EL (cell line): ENCODE results near the gene APOC3.

ENCODE experiments used
- DNase-seq: peaks from one replicate; pipeline ENCODE4 v3.0.0-alpha.2; 2016

The APOC3 gene

DNA sequence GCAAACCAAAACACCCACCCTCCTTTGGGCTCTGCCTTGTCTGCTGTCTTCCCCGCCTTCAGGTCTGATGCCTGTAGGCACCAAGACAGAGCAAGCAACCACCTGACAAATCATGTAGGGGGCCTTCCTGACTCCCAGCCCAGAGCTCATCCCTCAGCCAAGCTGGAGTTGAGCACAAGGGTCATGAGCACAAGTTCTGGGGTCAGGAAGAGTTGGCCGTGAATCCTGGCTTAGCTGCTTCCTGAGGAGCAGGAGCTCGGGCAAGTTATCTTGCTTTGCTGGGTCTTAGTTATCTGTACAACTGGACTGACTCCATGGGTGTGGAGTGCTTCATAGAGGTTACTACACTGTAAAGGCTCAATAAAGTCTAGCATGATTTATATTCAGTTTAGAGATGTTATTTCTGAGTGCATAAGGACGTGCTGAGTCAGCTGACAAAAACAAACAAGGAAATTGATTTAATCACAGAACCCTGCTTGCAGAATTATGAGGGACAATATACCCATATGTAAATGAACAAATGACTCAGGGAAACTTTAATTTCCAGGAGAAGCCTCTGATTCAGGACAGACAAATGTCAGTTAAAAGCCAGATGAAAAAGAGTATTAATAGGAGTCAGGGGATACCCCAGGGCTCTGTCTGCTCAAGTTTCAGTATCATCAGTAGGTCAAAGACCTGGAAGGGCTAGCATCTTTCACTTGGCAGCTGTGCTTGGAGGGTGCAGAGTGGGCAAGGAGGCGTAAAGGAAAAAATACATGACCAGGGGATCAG is 22.7 kb downstream of the APOC3 start:
- DNase-seq = peak; percentile 71

DNA sequence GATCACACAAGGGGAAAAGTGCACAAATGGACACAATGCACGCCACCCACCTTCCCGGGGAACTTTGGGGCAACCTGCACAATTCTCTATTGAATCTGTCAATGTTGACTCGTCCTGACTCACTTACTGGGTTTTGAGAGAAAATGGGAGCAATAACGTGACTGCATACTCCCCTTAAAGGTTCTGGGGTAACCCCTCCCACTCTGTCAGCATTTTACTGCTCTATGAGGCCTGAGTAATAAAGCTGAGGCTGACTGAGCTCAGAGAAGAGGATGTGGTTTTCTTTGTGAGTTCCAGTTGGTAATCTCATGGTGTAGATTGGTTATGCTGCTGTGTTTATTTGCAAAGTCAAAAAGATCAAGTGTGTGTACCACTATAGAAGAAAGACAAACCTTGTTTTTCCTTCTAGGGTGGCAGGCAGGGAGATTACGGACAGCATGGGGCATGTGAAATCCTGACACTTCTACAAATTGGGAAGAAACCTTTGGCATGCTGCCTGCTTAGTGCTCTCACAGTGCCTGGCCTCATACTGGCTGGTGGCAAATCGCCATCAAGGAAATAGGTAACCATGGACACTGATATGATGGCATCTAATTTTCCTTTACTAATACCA is 23.9 kb downstream of the APOC3 start:
- DNase-seq = peak; percentile 94

DNA sequence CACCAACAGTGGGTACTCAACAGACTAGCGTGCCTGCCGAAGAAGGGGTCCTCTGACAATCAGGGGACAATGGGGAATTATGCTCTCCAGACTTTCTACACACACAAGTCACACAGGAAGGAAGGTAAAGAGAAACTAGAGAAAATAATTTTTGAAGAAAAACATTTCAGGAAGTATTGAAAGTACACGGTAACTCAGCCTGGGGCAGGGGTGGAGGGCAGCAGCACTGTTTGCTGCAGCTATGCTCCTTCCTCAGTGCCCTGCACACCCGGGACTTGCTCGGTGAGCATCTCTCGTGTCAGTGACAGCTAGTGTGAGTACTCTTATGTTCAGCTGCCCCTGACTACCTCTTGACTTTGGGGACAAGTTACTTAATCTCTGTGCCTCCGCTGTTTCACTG is 25.7 kb downstream of the APOC3 start:
- DNase-seq = no peak

DNA sequence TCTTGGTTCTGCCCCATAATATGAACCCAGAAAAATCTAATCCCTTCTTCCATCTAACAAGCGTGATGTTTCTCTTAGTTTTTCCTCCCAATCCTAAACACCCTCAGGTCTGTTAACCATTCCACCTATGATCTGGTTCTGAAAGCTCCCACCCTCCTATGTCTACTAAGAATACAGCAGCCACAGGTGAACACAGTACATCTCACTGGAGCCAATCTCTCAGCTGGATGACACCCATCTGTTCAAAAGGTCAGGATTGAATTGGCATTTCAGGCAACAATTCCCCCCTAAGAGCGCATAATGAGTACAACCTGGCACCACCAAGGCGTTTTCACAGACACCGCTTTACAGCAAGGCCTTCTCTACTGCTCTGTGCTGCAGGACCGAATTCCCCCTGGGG is 26.7 kb downstream of the APOC3 start:
- no peak for DNase-seq

DNA sequence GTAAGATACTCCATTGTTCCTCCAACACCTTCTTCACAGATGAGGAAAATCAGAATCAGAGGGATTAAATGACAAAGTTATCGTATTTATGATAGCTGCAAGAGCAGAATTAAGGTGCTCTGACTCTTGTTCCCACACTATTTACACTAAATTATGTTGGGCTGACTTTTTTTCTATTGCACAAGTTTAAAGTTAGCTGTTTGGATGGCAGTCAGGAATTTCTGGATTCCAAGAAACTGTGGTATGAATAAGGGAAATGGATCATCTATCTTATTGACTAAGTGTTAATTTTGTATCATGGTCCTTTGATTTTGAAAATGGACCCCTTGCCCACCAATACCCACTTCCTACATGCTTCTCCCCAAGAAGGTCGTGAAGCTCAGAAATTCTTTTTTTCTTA is 27.6 kb downstream of the APOC3 start:
- no peak for DNase-seq

DNA sequence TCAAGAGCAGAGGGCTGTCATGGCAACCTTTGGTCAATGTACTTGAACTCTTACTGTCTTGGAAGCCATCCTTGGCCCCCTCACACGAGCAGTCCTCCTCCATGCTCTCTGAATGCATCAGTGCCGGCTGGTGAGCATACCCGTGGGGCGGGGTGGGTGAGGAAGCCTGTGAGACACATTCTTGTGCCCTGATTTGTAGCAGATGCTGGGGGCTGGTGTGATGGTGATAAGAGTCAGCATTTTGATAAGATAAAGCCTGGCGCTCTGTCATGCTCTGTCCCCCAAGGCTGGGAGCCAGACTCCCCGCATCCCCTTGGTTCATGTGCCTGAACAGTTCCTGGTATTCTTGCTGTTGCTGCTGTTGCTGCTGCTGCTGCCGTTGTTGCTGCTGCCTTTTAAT is 28.2 kb downstream of the APOC3 start:
- no peak for DNase-seq

DNA sequence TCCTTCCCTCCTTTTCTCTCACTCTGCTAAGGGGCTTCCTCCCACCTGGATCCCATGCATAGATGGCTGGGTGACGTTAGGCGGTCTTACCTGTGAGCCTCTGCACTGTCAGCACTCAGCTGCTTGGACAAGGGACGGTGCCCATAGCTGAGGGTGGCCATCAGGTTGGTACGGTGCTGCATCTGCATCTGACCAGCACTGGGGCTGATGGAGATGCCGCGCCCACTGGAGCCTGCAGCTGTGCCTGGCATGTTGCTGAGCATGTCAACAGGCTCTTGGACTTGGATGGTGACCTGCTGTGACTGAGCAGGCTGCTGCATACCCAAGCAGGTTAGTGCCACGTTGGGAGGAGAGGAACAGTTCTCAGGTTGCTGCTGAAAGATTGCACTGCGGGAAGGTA is 29.5 kb downstream of the APOC3 start:
- DNase-seq = no peak

DNA sequence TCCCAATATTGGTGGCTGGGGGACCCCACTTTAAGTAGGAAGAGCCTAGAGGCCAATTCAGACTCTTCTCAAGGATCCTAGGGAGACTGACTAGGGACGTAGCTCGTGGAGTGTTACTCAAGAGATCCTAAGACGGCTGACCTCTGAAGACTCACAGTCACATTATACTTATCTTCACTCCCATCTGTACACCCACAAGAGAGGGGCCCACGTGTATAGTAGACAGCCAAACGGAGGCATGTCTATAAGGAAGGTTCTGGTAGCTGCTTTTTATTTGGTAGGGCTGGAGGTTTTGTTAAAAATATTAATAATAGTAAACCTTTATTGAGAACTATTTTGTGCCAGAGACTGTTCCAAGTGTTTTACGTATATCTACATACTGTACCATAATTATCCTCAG is 30.6 kb downstream of the APOC3 start:
- no peak for DNase-seq

DNA sequence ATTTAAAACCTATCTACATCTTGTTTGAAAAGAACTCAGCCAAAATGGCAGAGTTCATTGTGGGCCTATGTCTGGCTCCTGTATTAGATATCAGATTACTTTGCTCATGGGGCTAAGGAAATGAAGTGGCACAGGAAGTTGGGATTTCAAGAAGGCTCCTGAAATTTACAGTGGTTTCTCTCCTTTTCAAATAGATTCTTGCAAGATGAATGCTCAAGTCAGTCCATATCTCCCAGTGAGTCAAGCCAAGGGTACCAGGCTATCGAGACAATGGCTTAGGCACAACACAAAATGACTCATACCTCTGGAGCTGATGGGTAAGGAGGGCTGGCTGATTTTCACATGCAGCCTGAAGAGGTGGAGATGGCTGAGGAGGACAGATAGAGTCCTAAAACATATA is 31.8 kb downstream of the APOC3 start:
- DNase-seq = peak; percentile 74

DNA sequence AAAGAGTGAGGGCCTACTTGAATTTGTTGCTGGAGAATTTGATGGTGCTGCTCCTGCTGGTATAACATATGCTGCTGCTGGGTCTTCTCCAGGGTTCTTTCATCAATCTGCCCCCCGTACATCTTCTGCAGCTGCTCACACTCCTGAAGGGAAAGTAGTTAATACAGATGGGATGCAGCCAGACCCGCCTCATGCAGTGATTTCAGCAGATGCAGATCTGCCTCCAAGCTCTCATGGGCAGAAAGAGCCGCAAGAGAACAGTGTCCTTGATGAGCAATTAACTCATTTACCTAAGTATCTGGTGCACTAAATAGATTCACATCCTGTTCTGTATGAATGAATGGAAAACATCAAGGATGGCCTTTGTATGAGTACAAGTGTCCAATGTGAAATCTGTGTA is 32.5 kb downstream of the APOC3 start:
- no peak for DNase-seq

DNA sequence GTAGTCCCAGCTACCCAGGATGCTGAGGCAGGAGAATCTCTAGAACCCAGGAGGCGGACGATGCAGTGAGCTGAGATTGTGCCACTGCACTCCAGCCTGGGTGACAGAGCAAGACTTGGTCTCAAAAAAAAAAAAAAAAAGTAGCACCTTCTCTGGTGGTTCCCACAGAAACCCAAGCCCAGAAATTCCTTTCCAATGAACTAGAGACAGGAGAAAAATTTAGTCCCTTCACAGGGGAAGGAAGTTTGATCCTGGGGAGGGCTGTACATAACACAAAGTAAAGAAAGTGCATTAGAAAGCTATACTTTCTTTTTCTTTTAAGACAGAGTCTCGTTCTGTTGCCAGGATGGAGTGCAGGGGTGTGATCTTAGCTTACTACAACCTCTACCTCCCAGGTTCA is 33.2 kb downstream of the APOC3 start:
- DNase-seq = peak; percentile 26

DNA sequence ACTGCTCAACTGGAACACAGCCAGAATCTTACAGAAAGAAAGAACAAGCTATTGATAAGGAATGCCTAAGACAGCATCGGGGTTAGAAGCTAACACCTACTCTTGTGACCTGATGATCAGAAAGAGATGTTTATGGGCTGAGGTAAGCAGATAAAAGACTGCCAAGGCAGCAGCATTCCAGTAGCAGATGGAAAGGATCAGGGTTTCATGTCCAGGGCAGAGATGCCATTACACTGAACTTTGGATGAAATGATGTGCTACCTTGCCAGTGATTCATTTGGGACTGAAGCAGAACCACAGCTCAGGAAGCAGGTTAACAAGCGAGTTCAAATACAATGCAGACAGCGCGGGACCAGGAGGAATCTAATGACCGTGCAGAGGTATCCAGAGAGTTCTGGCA is 34.8 kb downstream of the APOC3 start:
- DNase-seq = peak; percentile 20

DNA sequence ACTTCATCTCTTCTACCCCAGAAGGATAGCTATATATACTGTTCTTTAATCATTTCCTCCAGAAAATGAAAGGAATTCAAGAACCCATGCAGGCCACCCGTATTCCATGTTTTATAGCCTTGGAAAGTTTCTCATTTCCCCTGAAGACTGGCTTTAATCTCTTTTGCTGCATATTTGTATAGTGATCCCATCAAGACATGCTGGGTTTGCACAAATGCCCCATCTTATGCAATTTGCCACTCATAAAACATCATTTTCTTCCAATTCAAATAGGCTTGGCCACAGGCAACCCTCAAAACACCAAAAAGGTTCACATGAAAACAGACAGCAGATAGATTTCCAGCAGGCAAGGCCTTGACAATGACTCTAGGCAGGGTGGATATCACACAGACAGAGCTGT is 36.0 kb downstream of the APOC3 start:
- DNase-seq = peak; percentile 62

DNA sequence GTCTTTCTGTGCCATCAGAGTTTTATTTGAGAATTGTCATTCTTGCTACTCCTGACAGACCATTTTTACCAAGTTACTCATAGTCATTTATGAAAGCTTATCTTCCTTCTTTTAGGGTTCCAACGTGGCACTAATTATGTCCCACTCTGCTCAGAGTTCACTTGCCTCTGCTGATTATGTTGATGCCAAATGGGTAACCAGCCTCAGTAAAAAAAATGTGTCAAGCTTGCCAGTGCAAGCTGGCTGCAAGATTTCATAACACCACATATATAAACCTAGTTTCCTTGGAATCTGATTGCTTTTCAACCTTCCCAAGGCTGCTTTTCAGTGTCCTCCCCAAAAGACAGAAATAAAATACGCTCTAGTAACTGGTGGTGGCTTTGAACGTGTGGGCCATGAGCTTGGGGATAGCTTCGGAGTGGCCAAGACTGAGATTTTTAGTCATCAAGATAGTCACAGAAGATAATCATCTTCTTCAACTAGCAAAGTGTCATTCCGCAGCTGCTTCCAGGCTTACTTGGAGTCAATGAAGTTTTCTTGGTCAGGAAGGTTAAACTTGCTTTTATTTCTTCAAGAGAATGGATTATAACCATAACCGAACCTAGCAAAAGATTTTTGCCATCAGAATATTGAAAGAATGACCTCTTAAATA is 37.2 kb downstream of the APOC3 start:
- no peak for DNase-seq

DNA sequence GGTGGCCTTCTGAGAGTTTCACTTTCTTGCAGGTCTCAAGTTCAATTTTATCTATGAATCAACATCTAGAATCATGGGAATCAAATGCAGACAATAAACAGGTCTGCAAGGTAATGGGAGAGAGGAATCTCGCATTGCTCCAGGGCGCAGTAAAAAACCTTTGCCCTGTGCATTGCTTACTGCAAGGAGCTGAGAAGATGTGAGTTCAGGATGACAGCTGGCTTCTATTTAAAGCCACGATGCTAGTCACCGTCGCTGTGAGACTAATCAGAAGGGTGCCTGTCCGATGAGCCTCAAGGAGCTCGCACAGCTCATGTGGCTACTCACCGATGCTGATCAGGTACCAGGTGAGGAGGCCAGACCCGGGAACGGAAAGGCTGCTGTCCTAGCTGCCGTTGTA is 37.9 kb downstream of the APOC3 start:
- DNase-seq = no peak

DNA sequence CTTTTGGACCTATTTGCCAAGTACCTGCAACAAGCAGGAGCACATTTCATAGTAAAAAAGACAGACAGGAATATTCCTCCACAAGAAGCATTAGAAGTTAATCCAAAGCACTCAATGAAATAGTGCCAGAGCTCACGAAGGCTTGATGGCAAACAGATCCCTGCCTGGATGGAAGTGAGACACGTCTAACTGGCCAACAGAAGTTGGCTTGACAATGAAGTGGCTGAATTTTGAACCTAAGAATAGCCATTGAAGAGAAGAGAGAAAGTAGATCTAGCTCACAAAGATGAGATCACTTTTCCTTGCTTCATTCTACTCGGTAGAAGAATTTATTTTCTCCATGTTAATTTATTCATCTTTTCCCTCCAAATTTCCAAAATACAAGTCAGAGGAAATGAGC is 38.4 kb downstream of the APOC3 start:
- DNase-seq = no peak

DNA sequence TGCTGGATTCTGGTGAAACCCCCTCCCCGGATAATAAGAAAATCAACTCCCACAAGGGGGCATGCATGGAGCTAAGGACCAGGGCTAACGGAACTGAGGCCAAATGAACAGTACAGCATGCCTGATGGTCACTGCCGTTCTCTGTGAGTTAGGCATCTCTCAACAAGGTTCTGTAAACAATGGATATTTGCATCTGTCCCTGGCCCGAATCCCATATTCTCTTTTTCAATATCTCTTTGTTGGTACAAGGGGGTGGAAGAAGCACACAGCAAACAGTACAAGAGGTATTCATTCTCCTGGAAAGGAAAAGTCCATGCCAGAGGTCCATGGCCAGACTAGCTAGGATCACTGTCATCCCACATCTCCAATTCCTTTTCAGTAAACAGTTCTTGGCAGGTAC is 39.9 kb downstream of the APOC3 start:
- DNase-seq = no peak

DNA sequence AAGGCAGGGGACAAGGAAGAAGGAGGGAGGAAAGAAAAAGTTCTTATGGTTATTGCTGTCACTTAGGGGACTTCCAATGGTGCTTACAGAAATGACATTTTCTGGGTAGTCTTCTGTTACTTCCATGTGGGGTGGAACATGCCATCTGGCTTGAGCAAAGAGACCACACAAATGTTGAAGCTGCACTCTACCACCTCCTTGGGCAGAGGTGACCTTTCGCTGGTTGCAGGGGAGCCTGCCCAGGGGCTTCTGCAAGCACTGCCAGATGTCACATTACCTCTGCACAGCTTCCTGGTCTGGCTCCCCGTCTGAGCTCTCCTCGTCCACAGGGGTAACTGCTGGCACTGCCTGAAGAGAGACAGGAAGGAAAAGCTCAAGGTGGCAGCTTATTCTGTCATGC is 40.3 kb downstream of the APOC3 start:
- no peak for DNase-seq

DNA sequence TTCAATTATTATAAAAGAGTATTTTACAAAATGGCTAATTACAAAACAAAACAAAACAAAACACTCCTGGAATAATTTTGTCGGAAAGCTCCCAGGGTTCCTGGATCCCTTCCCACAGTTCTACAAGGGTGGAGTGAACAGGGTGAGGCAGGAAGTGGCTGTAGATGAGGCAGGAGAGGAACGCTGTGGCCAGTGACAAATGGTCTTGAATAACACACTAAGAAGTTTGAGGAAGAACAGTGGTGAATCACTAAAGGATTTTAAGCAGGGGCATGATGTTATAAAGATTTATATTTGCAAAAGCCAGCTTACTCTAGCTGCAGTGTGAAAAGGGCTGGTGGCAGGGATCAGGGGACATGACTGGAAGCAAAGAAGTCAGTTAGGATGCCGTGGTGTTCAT is 41.5 kb downstream of the APOC3 start:
- peak; percentile 88 for DNase-seq

DNA sequence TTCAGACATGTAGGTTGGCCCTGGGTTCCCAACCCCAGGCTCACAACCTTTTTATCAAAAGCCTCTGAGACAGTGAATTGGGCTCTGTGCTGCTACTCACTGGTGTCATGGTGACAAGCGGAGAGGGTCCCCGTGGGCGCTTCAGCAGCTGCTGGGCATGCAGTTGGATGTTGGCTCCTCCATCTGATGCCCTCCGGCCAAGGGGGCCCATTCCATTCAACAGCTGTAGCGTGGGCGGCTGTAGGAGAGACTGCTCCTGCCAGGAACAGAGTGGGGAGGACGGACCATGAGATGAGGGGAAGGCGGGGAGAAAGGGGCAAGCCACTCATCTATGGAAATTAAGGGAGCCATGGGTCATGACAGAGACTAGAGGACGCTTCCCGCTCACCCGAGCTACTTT is 43.7 kb downstream of the APOC3 start:
- DNase-seq = no peak

DNA sequence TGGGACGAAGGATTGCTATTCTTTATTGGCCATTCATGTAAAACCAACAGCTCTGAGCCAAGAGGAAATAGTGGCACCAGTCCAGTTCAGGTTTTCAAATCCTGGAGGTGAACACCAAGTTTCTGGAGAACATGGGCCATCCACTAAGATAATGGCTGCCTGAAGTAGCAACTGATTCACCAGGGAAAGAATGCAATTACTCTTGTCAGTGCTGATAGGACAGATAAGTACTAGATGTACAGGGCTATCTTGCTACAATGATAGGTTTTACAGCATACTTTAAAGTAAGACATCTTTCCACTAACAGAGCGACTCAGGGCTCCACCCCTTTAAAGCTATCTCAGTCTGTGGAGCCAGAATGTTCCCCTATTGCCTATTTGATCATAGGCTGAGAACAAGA is 44.5 kb downstream of the APOC3 start:
- DNase-seq = peak; percentile 47

DNA sequence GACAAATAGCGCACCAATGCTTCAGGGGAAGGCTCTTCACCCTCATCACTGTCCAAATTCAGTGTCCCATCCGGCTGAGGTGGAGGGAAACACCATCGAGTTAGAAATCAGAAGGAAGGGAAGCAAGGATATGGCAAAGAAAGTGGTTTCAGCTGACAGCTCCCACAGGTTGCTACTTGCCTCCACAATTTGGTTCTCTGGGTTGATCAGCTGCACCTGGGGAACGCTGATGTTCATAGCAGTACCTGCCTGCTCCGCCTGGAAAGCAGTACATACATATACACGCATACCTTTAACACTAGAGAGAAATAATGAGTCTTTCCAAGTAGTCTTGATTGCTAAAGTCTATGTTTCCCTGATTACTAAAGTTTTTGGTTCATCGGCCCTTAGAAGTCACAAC is 45.5 kb downstream of the APOC3 start:
- DNase-seq = no peak

DNA sequence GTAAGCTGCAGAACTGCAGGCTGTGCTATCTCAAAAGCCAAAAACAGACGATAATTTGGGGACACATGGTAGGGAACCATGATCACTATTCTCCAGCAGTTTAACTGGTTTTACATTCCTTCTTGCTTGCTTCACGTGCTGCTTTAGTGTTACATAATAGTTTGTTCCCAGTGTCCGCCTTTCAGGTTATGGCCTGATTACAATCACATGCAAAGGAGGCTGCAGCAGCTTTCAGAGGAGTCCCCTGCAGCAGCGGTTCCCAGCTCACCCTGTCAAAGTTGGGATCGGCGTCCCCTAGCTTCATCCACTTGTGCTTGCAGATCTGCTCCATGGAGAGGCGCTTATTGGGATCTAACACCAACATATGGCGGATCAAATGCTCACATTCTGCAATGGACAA is 46.9 kb downstream of the APOC3 start:
- DNase-seq = no peak

DNA sequence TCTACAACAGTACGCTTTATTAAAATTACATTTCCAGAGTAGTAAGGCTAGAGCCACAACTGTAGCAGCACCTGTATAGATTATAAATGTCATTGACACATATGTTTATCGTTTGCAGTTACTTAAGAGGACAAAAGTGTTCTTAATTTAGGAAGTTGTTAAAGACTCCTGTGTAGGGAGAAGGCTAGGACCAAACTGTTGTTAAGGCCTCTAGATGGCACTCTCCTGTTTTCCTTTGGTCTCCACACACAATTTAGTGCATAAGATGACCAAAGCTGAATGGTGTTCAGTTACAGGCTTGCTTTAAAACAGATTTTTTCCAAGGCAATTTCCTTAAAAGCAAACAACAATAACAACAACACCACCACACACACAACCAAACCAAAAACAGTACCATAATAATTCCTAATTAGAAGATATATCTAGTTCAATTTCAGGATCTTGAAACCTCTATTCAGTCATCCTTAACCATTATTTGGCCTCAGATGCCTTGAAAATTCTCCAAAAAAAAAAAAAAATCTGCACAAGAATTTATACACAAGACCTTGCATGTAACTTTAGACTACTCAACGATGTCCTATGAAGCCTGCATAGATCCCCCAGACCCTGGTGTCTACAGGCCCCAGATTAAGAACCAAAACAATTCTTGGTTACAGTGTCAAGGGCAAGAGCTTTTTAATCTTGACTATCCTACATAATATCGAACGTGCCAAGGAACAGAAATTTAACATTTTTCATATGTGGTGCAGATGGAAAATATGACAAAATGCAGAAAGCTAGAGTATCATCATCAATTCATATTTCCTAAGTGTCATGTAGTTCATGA is 50.3 kb downstream of the APOC3 start:
- DNase-seq = peak; percentile 65
